GM23338 (cell line): ENCODE measurements around the gene TBCD. TPM values are rescaled to one million over a fixed set of nuclear protein-coding genes. Genes with fewer than 3 reads are reported as not detected.

Source experiments
- ATAC-seq: fragments of 200-7000 bp; cut with Tn5 transposase; 3 replicates; pipeline ENCODE4 v1.9.1; 2020
- DNase-seq: peaks from one replicate; pipeline ENCODE4 v3.0.0-alpha.2; 2015; ENCODE audit warnings: low spot score
- H2AFZ ChIP-seq: fragments of 200-600 bp; sonication (generic); 2 replicates; pipeline ENCODE4 v1.8.0; 2016; ENCODE audit warnings: antibody characterized with exemption, mild to moderate bottlenecking, moderate library complexity
- H3F3A ChIP-seq: fragments of 200-600 bp; sonication (generic); replicated peaks from 2 replicates; pipeline ENCODE4 v1.8.0; 2017; ENCODE audit warnings: antibody characterized with exemption, mixed run types, low read depth
- H3K27ac ChIP-seq: fragments of 200-600 bp; sonication (generic); 2 replicates; pipeline ENCODE4 v1.6.1; 2016; ENCODE audit warnings: low read depth
- H3K27me3 ChIP-seq: fragments of 200-600 bp; sonication (generic); 2 replicates; pipeline ENCODE4 v1.8.0; 2016; ENCODE audit warnings: mild to moderate bottlenecking, mixed run types, moderate library complexity; ENCODE audit not compliant: insufficient read depth
- H3K36me3 ChIP-seq: fragments of 200-600 bp; sonication (generic); 2 replicates; pipeline ENCODE4 v1.8.0; 2016; ENCODE audit warnings: mild to moderate bottlenecking; ENCODE audit not compliant: insufficient read depth
- H3K4me1 ChIP-seq: fragments of 200-600 bp; sonication (generic); 2 replicates; pipeline ENCODE4 v1.8.0; 2016; ENCODE audit warnings: mild to moderate bottlenecking, moderate library complexity; ENCODE audit not compliant: insufficient read depth
- H3K4me2 ChIP-seq: fragments of 200-600 bp; sonication (generic); 2 replicates; pipeline ENCODE4 v1.7.1; 2017; ENCODE audit warnings: mixed run types
- H3K4me3 ChIP-seq: fragments of 200-600 bp; sonication (generic); 2 replicates; pipeline ENCODE4 v1.6.1; 2016; ENCODE audit warnings: mixed run types
- H3K79me2 ChIP-seq: fragments of 200-600 bp; sonication (generic); replicated peaks from 2 replicates; pipeline ENCODE4 v1.8.0; 2017; ENCODE audit warnings: mild to moderate bottlenecking; ENCODE audit not compliant: insufficient read depth
- H3K9me2 ChIP-seq: fragments of 200-600 bp; sonication (generic); 2 replicates; pipeline ENCODE4 v1.8.0; 2017; ENCODE audit not compliant: insufficient read depth
- H4K20me1 ChIP-seq: fragments of 200-600 bp; sonication (generic); replicated peaks from 2 replicates; pipeline ENCODE4 v1.8.0; 2017; ENCODE audit warnings: mild to moderate bottlenecking; ENCODE audit not compliant: insufficient read depth
- H3K27ac Mint-ChIP-seq: 2 replicates; pipeline ENCODE4 v1.8.0; 2020; ENCODE audit warnings: inconsistent platforms, mild to moderate bottlenecking, moderate library complexity, mixed read lengths
- H3K27me3 Mint-ChIP-seq: 3 replicates; pipeline ENCODE4 v1.8.0; 2022; ENCODE audit warnings: low read depth, mild to moderate bottlenecking, moderate library complexity, mixed read lengths, inconsistent platforms; ENCODE audit not compliant: insufficient read depth, poor library complexity
- H3K36me3 Mint-ChIP-seq: 3 replicates; pipeline ENCODE4 v1.8.0; 2021; ENCODE audit warnings: low read depth, mild to moderate bottlenecking, inconsistent platforms, moderate library complexity, mixed read lengths
- H3K4me1 Mint-ChIP-seq: 3 replicates; pipeline ENCODE4 v1.8.0; 2020; ENCODE audit warnings: mild to moderate bottlenecking, inconsistent platforms, mixed read lengths
- H3K4me3 Mint-ChIP-seq: 3 replicates; pipeline ENCODE4 v1.8.0; 2021; ENCODE audit warnings: moderate library complexity, mild to moderate bottlenecking, inconsistent platforms, mixed read lengths
- H3K9me3 Mint-ChIP-seq: 3 replicates; pipeline ENCODE4 v1.8.0; 2020; ENCODE audit warnings: moderate library complexity, mild to moderate bottlenecking, inconsistent platforms, mixed read lengths
- CREB1 ChIP-seq: fragments of 250-450 bp; sonication (Bioruptor Pico); IDR thresholded peaks from 2 replicates; pipeline ENCODE4 v1.5.0; 2020; ENCODE audit warnings: low read depth, mild to moderate bottlenecking, moderate library complexity
- JUNB ChIP-seq: IDR thresholded peaks from one replicate; pipeline ENCODE4 v1.6.1; 2016; ENCODE audit warnings: antibody characterized with exemption; ENCODE audit not compliant: unreplicated experiment
- STAT1 ChIP-seq: IDR thresholded peaks from one replicate; pipeline ENCODE4 v1.6.1; 2016; ENCODE audit warnings: antibody characterized with exemption; ENCODE audit not compliant: unreplicated experiment
- ZNF114 ChIP-seq: fragments of 250-450 bp; sonication (Bioruptor Pico); IDR thresholded peaks from 2 replicates; pipeline ENCODE4 v1.5.0; 2020; ENCODE audit warnings: mild to moderate bottlenecking, moderate library complexity
- ZNF331 ChIP-seq: fragments of 250-450 bp; sonication (Bioruptor Pico); IDR thresholded peaks from 2 replicates; pipeline ENCODE4 v1.5.0; 2020; ENCODE audit warnings: low read depth, mild to moderate bottlenecking, moderate library complexity
- polyA plus RNA-seq: library from polyadenylated mRNA; unstranded; fragments of >200 nt; fragmentation: Nextera tagmentation; extraction: Ambion mirVana; gene quantifications from 2 replicates; pipeline ENCODE4 v1.2.1, GENCODE V29; 2016
- total RNA-seq: library from RNA; depleted of rRNA; stranded (reverse); fragments of >200 nt; shearing (Covaris generic); gene quantifications from 2 replicates; pipeline ENCODE4 v1.2.3, GENCODE V29; 2014
- TF ChIP-seq, protein P1 (sequence below): fragments of 250-450 bp; sonication (Bioruptor Pico); IDR thresholded peaks from 2 replicates; pipeline ENCODE4 v1.5.0; 2020; ENCODE audit warnings: mild to moderate bottlenecking, moderate library complexity
- TF ChIP-seq, protein P2 (sequence below), 2 experiments: fragments of 200-600 bp in 1 of 2; sonication (generic) in 1 of 2; conservative IDR thresholded peaks; 2 replicates each; pipeline versions ENCODE4 v1.5.1 to v1.6.1; 2016 to 2017; ENCODE audit warnings: antibody characterized with exemption in 2 of 2, low read depth in 2 of 2, mild to moderate bottlenecking in 2 of 2, moderate library complexity in 1 of 2
- TF ChIP-seq, protein P3 (sequence below): IDR thresholded peaks from one replicate; pipeline ENCODE4 v1.6.1; 2018; ENCODE audit warnings: antibody characterized with exemption; ENCODE audit not compliant: unreplicated experiment

Gene TBCD
- total and polyA plus RNA-seq, 2 experiments from 2014 or later: 75.0 to 116 TPM

DNA sequence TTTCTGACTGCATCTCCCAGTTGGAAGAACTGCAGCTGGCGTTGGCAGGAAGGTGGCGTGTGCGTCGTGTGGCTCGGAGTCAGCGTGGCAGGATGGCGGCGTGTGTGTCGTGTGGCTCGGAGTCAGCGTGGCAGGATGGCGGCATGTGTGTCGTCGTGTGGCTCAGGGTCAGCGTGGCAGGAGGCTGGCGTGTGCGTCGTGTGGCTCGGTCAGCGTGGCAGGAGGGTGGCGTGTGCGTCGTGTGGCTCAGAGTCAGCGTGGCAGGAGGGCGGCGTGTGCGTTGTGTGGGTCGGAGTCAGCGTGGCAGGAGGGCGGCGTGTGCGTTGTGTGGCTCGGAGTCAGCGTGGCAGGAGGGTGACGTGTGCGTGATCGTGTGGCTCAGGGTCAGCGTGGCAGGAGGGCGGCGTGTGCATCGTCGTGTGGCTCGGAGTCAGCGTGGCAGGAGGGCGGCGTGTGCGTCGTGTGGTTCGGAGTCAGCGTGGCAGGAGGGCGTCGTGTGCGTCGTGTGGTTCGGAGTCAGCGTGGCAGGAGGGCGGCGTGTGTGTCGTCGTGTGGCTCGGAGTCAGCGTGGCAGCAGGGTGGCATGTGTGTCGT is 49.6 kb downstream of the TBCD start (continued):
- TF ChIP-seq, protein P1, sequence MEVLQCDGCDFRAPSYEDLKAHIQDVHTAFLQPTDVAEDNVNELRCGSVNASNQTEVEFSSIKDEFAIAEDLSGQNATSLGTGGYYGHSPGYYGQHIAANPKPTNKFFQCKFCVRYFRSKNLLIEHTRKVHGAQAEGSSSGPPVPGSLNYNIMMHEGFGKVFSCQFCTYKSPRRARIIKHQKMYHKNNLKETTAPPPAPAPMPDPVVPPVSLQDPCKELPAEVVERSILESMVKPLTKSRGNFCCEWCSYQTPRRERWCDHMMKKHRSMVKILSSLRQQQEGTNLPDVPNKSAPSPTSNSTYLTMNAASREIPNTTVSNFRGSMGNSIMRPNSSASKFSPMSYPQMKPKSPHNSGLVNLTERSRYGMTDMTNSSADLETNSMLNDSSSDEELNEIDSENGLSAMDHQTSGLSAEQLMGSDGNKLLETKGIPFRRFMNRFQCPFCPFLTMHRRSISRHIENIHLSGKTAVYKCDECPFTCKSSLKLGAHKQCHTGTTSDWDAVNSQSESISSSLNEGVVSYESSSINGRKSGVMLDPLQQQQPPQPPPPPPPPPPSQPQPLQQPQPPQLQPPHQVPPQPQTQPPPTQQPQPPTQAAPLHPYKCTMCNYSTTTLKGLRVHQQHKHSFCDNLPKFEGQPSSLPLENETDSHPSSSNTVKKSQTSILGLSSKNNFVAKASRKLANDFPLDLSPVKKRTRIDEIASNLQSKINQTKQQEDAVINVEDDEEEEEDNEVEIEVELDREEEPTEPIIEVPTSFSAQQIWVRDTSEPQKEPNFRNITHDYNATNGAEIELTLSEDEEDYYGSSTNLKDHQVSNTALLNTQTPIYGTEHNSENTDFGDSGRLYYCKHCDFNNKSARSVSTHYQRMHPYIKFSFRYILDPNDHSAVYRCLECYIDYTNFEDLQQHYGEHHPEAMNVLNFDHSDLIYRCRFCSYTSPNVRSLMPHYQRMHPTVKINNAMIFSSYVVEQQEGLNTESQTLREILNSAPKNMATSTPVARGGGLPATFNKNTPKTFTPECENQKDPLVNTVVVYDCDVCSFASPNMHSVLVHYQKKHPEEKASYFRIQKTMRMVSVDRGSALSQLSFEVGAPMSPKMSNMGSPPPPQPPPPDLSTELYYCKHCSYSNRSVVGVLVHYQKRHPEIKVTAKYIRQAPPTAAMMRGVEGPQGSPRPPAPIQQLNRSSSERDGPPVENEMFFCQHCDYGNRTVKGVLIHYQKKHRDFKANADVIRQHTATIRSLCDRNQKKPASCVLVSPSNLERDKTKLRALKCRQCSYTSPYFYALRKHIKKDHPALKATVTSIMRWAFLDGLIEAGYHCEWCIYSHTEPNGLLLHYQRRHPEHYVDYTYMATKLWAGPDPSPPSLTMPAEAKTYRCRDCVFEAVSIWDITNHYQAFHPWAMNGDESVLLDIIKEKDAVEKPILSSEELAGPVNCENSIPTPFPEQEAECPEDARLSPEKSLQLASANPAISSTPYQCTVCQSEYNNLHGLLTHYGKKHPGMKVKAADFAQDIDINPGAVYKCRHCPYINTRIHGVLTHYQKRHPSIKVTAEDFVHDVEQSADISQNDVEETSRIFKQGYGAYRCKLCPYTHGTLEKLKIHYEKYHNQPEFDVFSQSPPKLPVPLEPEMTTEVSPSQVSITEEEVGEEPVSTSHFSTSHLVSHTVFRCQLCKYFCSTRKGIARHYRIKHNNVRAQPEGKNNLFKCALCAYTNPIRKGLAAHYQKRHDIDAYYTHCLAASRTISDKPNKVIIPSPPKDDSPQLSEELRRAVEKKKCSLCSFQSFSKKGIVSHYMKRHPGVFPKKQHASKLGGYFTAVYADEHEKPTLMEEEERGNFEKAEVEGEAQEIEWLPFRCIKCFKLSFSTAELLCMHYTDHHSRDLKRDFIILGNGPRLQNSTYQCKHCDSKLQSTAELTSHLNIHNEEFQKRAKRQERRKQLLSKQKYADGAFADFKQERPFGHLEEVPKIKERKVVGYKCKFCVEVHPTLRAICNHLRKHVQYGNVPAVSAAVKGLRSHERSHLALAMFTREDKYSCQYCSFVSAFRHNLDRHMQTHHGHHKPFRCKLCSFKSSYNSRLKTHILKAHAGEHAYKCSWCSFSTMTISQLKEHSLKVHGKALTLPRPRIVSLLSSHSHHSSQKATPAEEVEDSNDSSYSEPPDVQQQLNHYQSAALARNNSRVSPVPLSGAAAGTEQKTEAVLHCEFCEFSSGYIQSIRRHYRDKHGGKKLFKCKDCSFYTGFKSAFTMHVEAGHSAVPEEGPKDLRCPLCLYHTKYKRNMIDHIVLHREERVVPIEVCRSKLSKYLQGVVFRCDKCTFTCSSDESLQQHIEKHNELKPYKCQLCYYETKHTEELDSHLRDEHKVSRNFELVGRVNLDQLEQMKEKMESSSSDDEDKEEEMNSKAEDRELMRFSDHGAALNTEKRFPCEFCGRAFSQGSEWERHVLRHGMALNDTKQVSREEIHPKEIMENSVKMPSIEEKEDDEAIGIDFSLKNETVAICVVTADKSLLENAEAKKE (CRISPR knock-in tag): no peak
- TF ChIP-seq JUNB (no peak), STAT1 (no peak), CREB1 (CRISPR knock-in tag) (no peak)
- TF ChIP-seq, protein P2, sequence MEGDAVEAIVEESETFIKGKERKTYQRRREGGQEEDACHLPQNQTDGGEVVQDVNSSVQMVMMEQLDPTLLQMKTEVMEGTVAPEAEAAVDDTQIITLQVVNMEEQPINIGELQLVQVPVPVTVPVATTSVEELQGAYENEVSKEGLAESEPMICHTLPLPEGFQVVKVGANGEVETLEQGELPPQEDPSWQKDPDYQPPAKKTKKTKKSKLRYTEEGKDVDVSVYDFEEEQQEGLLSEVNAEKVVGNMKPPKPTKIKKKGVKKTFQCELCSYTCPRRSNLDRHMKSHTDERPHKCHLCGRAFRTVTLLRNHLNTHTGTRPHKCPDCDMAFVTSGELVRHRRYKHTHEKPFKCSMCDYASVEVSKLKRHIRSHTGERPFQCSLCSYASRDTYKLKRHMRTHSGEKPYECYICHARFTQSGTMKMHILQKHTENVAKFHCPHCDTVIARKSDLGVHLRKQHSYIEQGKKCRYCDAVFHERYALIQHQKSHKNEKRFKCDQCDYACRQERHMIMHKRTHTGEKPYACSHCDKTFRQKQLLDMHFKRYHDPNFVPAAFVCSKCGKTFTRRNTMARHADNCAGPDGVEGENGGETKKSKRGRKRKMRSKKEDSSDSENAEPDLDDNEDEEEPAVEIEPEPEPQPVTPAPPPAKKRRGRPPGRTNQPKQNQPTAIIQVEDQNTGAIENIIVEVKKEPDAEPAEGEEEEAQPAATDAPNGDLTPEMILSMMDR (conservative IDR thresholded peaks at IDR 0.05; ENCODE audit: low read depth in 2 of 2): no peak

- Histone ChIP-seq H3K79me2 (peaks cover 36% of the 10 kb centered on the region), H3K4me1 (no peaks in the 10 kb centered on the region), H3K4me3 (no peak overlapping the region), H3K27ac (peak overlapping the region; percentile 85), H3K9me2 (no peaks in the 10 kb centered on the region), H3K27me3 (no peaks in the 10 kb centered on the region), H3K4me2 (no peak overlapping the region), H3K36me3 (peaks cover 14% of the 10 kb centered on the region; the same call in 1 of the 2 replicates), H3F3A (no peaks in the 10 kb centered on the region), H4K20me1 (no peaks in the 10 kb centered on the region; the same call in 1 of the 2 replicates), H2AFZ (no peak overlapping the region)
- ATAC-seq: no peak
- DNase-seq: no peak
- Mint-ChIP-seq H3K4me1 (peaks cover 10% of the 10 kb centered on the region), H3K4me3 (no peak overlapping the region), H3K27ac (no peak overlapping the region), H3K36me3 (peaks cover 56% of the 10 kb centered on the region), H3K27me3 (peaks cover 15% of the 10 kb centered on the region), H3K9me3 (peaks cover 32% of the 10 kb centered on the region)
- TF ChIP-seq CREB1 (CRISPR knock-in tag) (no peak), ZNF114 (CRISPR knock-in tag) (no peak), ZNF331 (CRISPR knock-in tag) (no peak)
- TF ChIP-seq, protein P3, sequence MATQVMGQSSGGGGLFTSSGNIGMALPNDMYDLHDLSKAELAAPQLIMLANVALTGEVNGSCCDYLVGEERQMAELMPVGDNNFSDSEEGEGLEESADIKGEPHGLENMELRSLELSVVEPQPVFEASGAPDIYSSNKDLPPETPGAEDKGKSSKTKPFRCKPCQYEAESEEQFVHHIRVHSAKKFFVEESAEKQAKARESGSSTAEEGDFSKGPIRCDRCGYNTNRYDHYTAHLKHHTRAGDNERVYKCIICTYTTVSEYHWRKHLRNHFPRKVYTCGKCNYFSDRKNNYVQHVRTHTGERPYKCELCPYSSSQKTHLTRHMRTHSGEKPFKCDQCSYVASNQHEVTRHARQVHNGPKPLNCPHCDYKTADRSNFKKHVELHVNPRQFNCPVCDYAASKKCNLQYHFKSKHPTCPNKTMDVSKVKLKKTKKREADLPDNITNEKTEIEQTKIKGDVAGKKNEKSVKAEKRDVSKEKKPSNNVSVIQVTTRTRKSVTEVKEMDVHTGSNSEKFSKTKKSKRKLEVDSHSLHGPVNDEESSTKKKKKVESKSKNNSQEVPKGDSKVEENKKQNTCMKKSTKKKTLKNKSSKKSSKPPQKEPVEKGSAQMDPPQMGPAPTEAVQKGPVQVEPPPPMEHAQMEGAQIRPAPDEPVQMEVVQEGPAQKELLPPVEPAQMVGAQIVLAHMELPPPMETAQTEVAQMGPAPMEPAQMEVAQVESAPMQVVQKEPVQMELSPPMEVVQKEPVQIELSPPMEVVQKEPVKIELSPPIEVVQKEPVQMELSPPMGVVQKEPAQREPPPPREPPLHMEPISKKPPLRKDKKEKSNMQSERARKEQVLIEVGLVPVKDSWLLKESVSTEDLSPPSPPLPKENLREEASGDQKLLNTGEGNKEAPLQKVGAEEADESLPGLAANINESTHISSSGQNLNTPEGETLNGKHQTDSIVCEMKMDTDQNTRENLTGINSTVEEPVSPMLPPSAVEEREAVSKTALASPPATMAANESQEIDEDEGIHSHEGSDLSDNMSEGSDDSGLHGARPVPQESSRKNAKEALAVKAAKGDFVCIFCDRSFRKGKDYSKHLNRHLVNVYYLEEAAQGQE: no peak
- TF ChIP-seq, protein P2 (conservative IDR thresholded peaks at IDR 0.05; ENCODE audit: low read depth in 2 of 2): no peak
Measured at GRCh38 chr17:82802075-82802780, 50.4 kb downstream of the TBCD start.
